ENCODE data around the gene ROR2. TPM values are rescaled to one million over a fixed set of nuclear protein-coding genes. Genes with fewer than 3 reads are reported as not detected.

The ROR2 gene
- total and polyA plus RNA-seq, 2 of the 13 experiments (the other 11 are each of a cell fraction or from before 2014, with no cell fraction given), result not detected

DNA sequence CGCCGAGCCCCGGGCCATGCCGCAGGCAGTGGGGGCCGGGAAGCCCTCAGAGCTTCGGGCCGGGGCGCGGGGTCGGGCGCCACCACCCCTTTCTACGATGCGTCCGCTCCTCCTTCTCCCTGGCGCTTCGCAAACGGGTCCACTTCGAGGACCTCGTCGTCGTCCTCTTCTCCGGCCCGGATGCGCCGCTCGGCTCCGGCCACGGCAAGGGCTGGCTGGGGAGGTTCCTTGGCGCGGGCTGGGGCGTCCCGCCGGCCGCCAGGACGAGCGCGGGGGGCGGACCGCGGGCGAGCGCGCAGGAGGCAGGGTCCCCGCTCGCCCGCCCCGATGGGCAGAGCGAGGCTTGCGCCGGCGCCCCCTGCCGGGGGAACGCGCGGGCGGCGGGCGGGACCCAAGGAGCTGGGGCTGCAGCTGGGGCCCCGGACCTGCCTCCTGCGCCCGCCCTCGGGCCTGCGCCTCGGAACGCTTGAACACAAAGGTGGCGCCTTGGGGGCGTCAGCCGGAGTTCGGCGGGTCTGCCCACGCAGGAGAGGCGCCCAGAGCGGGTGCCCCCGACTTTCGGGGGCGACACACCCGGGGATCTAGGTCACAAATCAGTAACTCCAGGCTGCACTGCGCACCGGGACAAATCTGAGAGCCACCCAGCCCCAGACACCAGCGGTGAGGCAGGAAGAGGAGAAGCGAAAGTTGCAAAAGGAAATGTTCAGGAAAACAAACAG is at the start of gene ROR2 (continued):
- TF ChIP-seq MTF2 (CRISPR knock-in tag; IDR thresholded peaks at IDR 0.05; ENCODE audit: borderline replicate concordance), result peak; percentile 38; the same call in 1 of the 2 replicates
- TF ChIP-seq, protein P1, sequence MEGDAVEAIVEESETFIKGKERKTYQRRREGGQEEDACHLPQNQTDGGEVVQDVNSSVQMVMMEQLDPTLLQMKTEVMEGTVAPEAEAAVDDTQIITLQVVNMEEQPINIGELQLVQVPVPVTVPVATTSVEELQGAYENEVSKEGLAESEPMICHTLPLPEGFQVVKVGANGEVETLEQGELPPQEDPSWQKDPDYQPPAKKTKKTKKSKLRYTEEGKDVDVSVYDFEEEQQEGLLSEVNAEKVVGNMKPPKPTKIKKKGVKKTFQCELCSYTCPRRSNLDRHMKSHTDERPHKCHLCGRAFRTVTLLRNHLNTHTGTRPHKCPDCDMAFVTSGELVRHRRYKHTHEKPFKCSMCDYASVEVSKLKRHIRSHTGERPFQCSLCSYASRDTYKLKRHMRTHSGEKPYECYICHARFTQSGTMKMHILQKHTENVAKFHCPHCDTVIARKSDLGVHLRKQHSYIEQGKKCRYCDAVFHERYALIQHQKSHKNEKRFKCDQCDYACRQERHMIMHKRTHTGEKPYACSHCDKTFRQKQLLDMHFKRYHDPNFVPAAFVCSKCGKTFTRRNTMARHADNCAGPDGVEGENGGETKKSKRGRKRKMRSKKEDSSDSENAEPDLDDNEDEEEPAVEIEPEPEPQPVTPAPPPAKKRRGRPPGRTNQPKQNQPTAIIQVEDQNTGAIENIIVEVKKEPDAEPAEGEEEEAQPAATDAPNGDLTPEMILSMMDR (CRISPR knock-in tag; IDR thresholded peaks at IDR 0.05), result peak; percentile 57; the same call in 1 of the 2 replicates
- no peak for TF ChIP-seq FOSL1 (CRISPR knock-in tag; IDR thresholded peaks at IDR 0.05; ENCODE audit: borderline replicate concordance)
- TF ChIP-seq ZNF232 (CRISPR knock-in tag; IDR thresholded peaks at IDR 0.05; ENCODE audit: borderline replicate concordance), result no peak
- no peak for TF ChIP-seq RNF2 (conservative IDR thresholded peaks at IDR 0.05; ENCODE audit: low read depth)

DNA sequence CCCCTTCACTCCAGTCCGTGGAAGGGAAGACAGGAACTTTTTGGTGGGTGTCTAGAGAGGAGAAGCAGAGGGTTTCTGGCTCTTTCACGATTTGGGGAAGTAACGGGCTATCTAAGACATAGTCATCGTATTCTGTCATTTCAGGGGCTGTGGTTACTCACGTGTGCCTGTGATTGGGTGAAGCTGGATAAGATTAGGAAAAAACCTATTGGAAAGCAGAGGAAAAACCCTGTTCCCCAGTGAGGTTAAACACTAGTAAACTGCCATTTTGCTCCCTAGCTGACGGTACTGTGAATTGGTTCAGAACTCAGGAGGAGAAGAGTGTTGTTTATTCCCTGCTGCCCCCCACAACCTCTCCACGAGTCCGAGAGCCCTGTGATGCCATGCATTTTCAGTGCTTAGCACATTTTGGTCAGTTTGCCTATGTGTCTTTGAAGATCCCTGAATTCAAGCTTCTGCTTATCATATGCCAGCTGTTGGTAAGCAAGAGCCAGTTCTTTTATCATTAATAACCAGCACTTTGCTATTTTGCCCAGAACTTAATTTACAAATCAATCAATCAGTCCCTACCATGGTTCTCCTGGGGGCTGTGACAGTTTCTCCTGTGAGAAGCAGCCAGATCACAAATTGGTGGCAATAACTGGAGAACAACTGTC is 45.1 kb upstream of the ROR2 start:
- H2AFZ ChIP-seq (ENCODE audit: low read length), result no peak overlapping the region
- H3K79me2 ChIP-seq (ENCODE audit: insufficient read depth, low read length), result no peaks in the 10 kb centered on the region
- H3K4me1 ChIP-seq (ENCODE audit: insufficient read depth, low read length), result peaks cover 16% of the 10 kb centered on the region
- H3K9me3 ChIP-seq (ENCODE audit: low read length), result no peaks in the 10 kb centered on the region
- DNase-seq (ENCODE audit: low spot score) (no peak), ATAC-seq (no peak), FAIRE-seq (no peak)
- intact Hi-C loops (cut with micrococcal nuclease; ENCODE audit: unreplicated experiment) (no loop called here), in situ Hi-C loops (cut with HindIII; ENCODE audit: extremely low pct_ligation_motif_present, low pct_unique_long_range_greater_than_20kb) (no loop called here)
- POLR2A ChIA-PET, result no interaction called here
- no peaks in the 10 kb centered on the region for H4K20me1 ChIP-seq (ENCODE audit: insufficient read depth, low read length)
- no peak overlapping the region for H3K4me3 ChIP-seq (replicated peaks in 1 of 3; ENCODE audit: insufficient read depth in 1 of 3, low read depth in 2 of 3, low read length in 3 of 3)
- WGBS (ENCODE audit: low lambda C conversion rate), result 8% methylated on average over 8 of the region's 8 CpGs
- H3K4me2 ChIP-seq (ENCODE audit: low read depth, low read length), result no peak overlapping the region; the same call in 1 of the 2 replicates
- BruUV-seq (replicated peaks), result no TSS peak
- CTCF ChIA-PET (ENCODE audit: low intra/inter-chr PET ratio, low total read pairs), result no interaction called here
- H3K27me3 ChIP-seq (ENCODE audit: control insufficient read depth in 1 of 2, insufficient read depth in 2 of 2, low read length in 2 of 2), result peaks cover 1 to 41% of the 10 kb centered on the region in 2 experiments; a peak in 4 of 5 replicates
- no peak overlapping the region for H3K27ac ChIP-seq (ENCODE audit: extremely low read length, insufficient read depth, low read length)
- H3K9ac ChIP-seq (ENCODE audit: insufficient read depth, low read depth, low read length), result no peak overlapping the region
- no peaks in the 10 kb centered on the region for H3K36me3 ChIP-seq (replicated peaks in 1 of 2; ENCODE audit: control insufficient read depth in 1 of 2, insufficient read depth in 2 of 2, low read length in 2 of 2)
- TF ChIP-seq, protein P2, sequence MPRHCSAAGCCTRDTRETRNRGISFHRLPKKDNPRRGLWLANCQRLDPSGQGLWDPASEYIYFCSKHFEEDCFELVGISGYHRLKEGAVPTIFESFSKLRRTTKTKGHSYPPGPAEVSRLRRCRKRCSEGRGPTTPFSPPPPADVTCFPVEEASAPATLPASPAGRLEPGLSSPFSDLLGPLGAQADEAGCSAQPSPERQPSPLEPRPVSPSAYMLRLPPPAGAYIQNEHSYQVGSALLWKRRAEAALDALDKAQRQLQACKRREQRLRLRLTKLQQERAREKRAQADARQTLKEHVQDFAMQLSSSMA (CRISPR knock-in tag; IDR thresholded peaks at IDR 0.05), result no peak
- TF ChIP-seq, protein P3, sequence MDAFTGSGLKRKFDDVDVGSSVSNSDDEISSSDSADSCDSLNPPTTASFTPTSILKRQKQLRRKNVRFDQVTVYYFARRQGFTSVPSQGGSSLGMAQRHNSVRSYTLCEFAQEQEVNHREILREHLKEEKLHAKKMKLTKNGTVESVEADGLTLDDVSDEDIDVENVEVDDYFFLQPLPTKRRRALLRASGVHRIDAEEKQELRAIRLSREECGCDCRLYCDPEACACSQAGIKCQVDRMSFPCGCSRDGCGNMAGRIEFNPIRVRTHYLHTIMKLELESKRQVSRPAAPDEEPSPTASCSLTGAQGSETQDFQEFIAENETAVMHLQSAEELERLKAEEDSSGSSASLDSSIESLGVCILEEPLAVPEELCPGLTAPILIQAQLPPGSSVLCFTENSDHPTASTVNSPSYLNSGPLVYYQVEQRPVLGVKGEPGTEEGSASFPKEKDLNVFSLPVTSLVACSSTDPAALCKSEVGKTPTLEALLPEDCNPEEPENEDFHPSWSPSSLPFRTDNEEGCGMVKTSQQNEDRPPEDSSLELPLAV (CRISPR knock-in tag; conservative IDR thresholded peaks at IDR 0.05; ENCODE audit: low read depth), result no peak
- no peak for TF ChIP-seq ZNF605 (CRISPR knock-in tag; IDR thresholded peaks at IDR 0.05)
- TF ChIP-seq, protein P4, sequence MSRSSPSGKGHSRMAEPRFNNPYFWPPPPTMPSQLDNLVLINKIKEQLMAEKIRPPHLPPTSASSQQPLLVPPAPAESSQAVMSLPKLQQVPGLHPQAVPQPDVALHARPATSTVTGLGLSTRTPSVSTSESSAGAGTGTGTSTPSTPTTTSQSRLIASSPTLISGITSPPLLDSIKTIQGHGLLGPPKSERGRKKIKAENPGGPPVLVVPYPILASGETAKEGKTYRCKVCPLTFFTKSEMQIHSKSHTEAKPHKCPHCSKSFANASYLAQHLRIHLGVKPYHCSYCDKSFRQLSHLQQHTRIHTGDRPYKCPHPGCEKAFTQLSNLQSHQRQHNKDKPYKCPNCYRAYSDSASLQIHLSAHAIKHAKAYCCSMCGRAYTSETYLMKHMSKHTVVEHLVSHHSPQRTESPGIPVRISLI (CRISPR knock-in tag; IDR thresholded peaks at IDR 0.05; ENCODE audit: borderline replicate concordance), result no peak
- TF ChIP-seq, protein P5, sequence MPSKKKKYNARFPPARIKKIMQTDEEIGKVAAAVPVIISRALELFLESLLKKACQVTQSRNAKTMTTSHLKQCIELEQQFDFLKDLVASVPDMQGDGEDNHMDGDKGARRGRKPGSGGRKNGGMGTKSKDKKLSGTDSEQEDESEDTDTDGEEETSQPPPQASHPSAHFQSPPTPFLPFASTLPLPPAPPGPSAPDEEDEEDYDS (CRISPR knock-in tag; IDR thresholded peaks at IDR 0.05), result no peak
- TF ChIP-seq, protein P6, sequence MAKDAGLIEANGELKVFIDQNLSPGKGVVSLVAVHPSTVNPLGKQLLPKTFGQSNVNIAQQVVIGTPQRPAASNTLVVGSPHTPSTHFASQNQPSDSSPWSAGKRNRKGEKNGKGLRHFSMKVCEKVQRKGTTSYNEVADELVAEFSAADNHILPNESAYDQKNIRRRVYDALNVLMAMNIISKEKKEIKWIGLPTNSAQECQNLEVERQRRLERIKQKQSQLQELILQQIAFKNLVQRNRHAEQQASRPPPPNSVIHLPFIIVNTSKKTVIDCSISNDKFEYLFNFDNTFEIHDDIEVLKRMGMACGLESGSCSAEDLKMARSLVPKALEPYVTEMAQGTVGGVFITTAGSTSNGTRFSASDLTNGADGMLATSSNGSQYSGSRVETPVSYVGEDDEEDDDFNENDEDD (CRISPR knock-in tag; IDR thresholded peaks at IDR 0.05; ENCODE audit: borderline replicate concordance), result no peak
- TF ChIP-seq ZNF234 (CRISPR knock-in tag; conservative IDR thresholded peaks at IDR 0.05), result no peak
- TF ChIP-seq NCOA5 (CRISPR knock-in tag; IDR thresholded peaks at IDR 0.05), result no peak
- TF ChIP-seq ZNF230 (CRISPR knock-in tag; IDR thresholded peaks at IDR 0.05), result no peak
- TF ChIP-seq ZNF468 (CRISPR knock-in tag; IDR thresholded peaks at IDR 0.05), result no peak
